NCI-H1930 (cell line): ENCODE data around the gene THAP9.
"Not testable (repeated sequence)": the region's sequence is repeated elsewhere in the genome, so short reads cannot be mapped to it uniquely, and the experiment has no call there.

Experiments used
- DNase-seq, 2 experiments: peaks; one replicate each; lab custom pipeline; 2025; lab: John Stamatoyannopoulos, UW

The THAP9 gene

GRCh38 chr4:82900411-82901182 is at the start of gene THAP9:
THAP9 (plus strand) TSS chr4:82900735; CDS start chr4:82900803, 68 bp downstream.
- peak; percentile 96 to 98 for DNase-seq

- no peak for DNase-seq
These were observed 49.2 kb upstream of the THAP9 start for GRCh38 chr4:82851318-82851717.

GRCh38 chr4:82851885-82852750 is 48.4 kb upstream of the THAP9 start:
- no peak for DNase-seq

GRCh38 chr4:82852751-82853285 is 47.7 kb upstream of the THAP9 start:
- DNase-seq = no peak

- not testable (repeated sequence) for DNase-seq
These were observed 40.0 kb upstream of the THAP9 start for GRCh38 chr4:82860487-82860886.

GRCh38 chr4:82861529-82861928 is 39.0 kb upstream of the THAP9 start:
- DNase-seq = no peak

- no peak for DNase-seq
These were observed 36.1 kb upstream of the THAP9 start for GRCh38 chr4:82864336-82864979.

- no peak for DNase-seq
These were observed 34.9 kb upstream of the THAP9 start for GRCh38 chr4:82865592-82865991.

- not testable (repeated sequence) for DNase-seq
These were observed 34.5 kb upstream of the THAP9 start for GRCh38 chr4:82866033-82866432.

- no peak for DNase-seq
These were observed 33.7 kb upstream of the THAP9 start for GRCh38 chr4:82866706-82867385.

GRCh38 chr4:82868572-82868971 is 32.0 kb upstream of the THAP9 start:
- DNase-seq = no peak

GRCh38 chr4:82885410-82885809 is 15.1 kb upstream of the THAP9 start:
- no peak for DNase-seq

- no peak for DNase-seq
These were observed 14.2 kb upstream of the THAP9 start for GRCh38 chr4:82886147-82886942.

GRCh38 chr4:82889287-82889686 is 11.2 kb upstream of the THAP9 start:
- no peak for DNase-seq

GRCh38 chr4:82890528-82890900 is 10.0 kb upstream of the THAP9 start:
- no peak for DNase-seq

- peak; percentile 92 to 93 for DNase-seq
These were observed 9.4 kb upstream of the THAP9 start, which contains the start of gene SEC31A for GRCh38 chr4:82890901-82891706. SEC31A (minus strand) TSS chr4:82891153; CDS start chr4:82881936, 9,217 bp downstream.

- no peak for DNase-seq
These were observed 8.6 kb upstream of the THAP9 start for GRCh38 chr4:82891707-82892466.

- DNase-seq = no peak
These were observed 8.1 kb upstream of the THAP9 start for GRCh38 chr4:82892467-82892802.

GRCh38 chr4:82893942-82894341 is 6.6 kb upstream of the THAP9 start:
- DNase-seq = no peak
